PC-9 (cell line): ENCODE results near the gene ING5.

ENCODE experiments used
- CTCF ChIP-seq: fragments of 200-600 bp; sonication (generic); conservative IDR thresholded peaks from 2 replicates; pipeline ENCODE4 v1.6.1; 2017; ENCODE audit warnings: mixed run types, antibody characterized with exemption, mild to moderate bottlenecking, moderate library complexity
- EZH2 ChIP-seq: fragments of 200-600 bp; sonication (generic); IDR thresholded peaks from 2 replicates; pipeline ENCODE4 v1.8.0; 2017; ENCODE audit warnings: antibody characterized with exemption, low read depth

- TF ChIP-seq CTCF (no peak), EZH2 (no peak)
Observed at GRCh38 chr2:241776336-241777169, 74.7 kb downstream of the ING5 start, which contains the start of gene GAL3ST2.
